Measurements from ENCODE around the gene XPOT.

XPOT gene

GRCh38 chr12:64469455-64470142 lies 65.4 kb downstream of the XPOT start:
- no peak for DNase-seq

- no peak for DNase-seq
These were observed 66.3 kb downstream of the XPOT start for GRCh38 chr12:64470495-64470894.

DNA sequence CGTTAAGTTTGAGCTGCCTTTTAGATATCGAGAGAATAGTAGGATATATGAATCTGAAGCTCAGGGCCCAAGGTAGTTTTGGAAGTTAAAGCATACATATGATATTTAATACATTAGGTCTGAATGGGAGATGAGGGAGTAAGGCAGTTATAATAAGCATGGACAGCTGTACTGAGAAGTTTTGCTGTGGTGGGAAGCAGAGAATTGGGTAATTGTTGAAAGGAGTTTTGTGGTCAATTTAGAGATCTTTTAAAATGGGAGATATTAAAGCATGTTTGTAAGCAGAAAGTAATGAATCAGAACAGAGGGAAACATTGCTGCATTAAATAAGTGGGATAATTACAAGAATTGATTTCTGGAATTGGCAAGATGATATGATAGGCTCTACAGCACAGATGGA lies 69.0 kb downstream of the XPOT start:
- DNase-seq, result no peak

- no peak for DNase-seq
These were observed 71.3 kb downstream of the XPOT start for GRCh38 chr12:64475518-64475917.

GRCh38 chr12:64476844-64477243 lies 72.7 kb downstream of the XPOT start:
- DNase-seq, result no peak

DNA sequence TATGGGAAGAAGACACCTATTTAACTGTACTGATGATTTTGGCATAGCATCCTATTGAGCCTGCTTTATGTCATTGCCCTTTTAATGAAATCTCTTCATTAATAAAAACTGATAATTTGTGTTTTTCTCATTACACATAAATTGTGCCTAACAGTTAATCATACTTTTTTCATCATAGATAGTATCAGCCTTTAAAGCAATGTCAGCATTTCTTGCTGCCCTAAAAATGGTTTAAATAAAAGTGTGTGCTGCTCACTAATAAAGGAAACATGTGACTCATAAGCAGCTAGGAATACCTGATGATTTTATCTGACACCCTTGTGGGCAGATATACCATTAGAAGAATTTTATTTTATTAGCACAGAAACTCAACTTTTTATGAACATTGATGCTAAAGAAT lies 74.5 kb downstream of the XPOT start:
- no peak for DNase-seq

- no peak for DNase-seq
These were observed 76.0 kb downstream of the XPOT start for GRCh38 chr12:64480148-64480547.

DNA sequence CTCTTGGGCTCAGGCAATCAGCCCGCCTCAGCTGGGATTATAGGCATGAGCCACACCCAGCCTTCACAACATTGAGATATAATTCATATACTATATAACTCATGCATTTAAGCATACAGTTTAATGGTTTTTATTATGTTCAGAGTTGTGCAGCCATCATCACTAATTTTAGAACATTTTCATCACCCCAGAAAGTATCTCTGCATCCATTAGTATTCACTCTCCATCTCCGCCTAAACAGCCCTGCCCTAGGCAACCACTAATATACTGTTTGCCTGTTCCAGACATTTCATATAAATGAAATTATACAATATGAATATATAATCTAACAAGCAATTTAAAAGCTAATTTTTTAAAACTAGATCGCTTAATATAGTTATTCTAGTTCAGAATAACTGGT lies 82.5 kb downstream of the XPOT start:
- DNase-seq, result no peak

GRCh38 chr12:64491718-64492117 lies 87.5 kb downstream of the XPOT start:
- no peak for DNase-seq

- no peak for DNase-seq
These were observed 89.3 kb downstream of the XPOT start for GRCh38 chr12:64493513-64493912.

- DNase-seq, result no peak
These were observed 91.0 kb downstream of the XPOT start for GRCh38 chr12:64494998-64495729.

- no peak for DNase-seq
These were observed 92.7 kb downstream of the XPOT start for GRCh38 chr12:64496839-64497400.

DNA sequence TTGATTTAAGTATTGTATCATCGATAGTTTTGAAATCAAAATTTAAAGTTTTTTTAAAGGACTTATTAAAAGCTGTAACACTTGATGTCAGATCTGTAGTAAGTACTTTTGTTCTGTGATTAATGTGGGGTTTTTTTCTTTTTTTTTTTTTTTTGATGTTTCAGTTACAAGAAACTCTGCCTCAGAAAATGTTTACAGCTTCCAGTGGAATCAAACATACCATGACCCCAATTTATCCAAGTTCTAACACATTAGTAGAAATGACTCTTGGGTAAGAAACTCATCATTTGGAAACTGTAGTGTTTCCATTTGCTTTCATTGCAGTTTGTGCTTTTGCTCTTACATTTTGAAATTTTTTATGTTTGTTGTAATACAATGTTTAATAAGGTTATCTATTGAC lies 93.3 kb downstream of the XPOT start:
- DNase-seq, result no peak

- no peak for DNase-seq
These were observed 93.7 kb downstream of the XPOT start for GRCh38 chr12:64497903-64498302.

GRCh38 chr12:64500394-64500793 lies 96.2 kb downstream of the XPOT start:
- no peak for DNase-seq
